ENCODE data around the gene KAT14.
"Not testable (repeated sequence)": the region's sequence is repeated elsewhere in the genome, so short reads cannot be mapped to it uniquely, and the experiment has no call there.

Gene KAT14

GRCh38 chr20:18094191-18094590 lies 43.5 kb upstream of the KAT14 start:
- H3K4me3 ChIP-seq (ENCODE audit: low read length) = no peak overlapping the region
- TF ChIP-seq CTCF (IDR thresholded peaks at IDR 0.05; ENCODE audit: insufficient read depth, low read depth, low read length, missing control alignments) = no peak
- DNase-seq (ENCODE audit: low read depth) = no peak

- H3K4me3 ChIP-seq (ENCODE audit: low read length); DNase-seq (ENCODE audit: low read depth): not testable (repeated sequence)
Measured at GRCh38 chr20:18100569-18100968, 37.1 kb upstream of the KAT14 start.

GRCh38 chr20:18101125-18101810 lies 36.4 kb upstream of the KAT14 start:
- no peak overlapping the region for H3K4me3 ChIP-seq (ENCODE audit: low read length)
- DNase-seq (ENCODE audit: low read depth) = no peak
- TF ChIP-seq CTCF (IDR thresholded peaks at IDR 0.05; ENCODE audit: insufficient read depth, low read depth, low read length, missing control alignments) = no peak

- no peak for TF ChIP-seq CTCF (IDR thresholded peaks at IDR 0.05; ENCODE audit: insufficient read depth, low read depth, low read length, missing control alignments)
- no peak for DNase-seq (ENCODE audit: low read depth)
- H3K4me3 ChIP-seq (ENCODE audit: low read length) = no peak overlapping the region
Measured at GRCh38 chr20:18103497-18103896, 34.2 kb upstream of the KAT14 start.

GRCh38 chr20:18108326-18108725 lies 29.3 kb upstream of the KAT14 start:
- no peak overlapping the region for H3K4me3 ChIP-seq (ENCODE audit: low read length)
- no peak for DNase-seq (ENCODE audit: low read depth)
- no peak for TF ChIP-seq CTCF (IDR thresholded peaks at IDR 0.05; ENCODE audit: insufficient read depth, low read depth, low read length, missing control alignments)

GRCh38 chr20:18128574-18128973 lies 9.1 kb upstream of the KAT14 start:
- DNase-seq (ENCODE audit: low read depth); H3K4me3 ChIP-seq (ENCODE audit: low read length): not testable (repeated sequence)

GRCh38 chr20:18132663-18133062 lies 5.0 kb upstream of the KAT14 start:
- DNase-seq (ENCODE audit: low read depth) = no peak
- no peak overlapping the region for H3K4me3 ChIP-seq (ENCODE audit: low read length)
- no peak for TF ChIP-seq CTCF (IDR thresholded peaks at IDR 0.05; ENCODE audit: insufficient read depth, low read depth, low read length, missing control alignments)

GRCh38 chr20:18133962-18134361 lies 3.7 kb upstream of the KAT14 start:
- DNase-seq (ENCODE audit: low read depth) = peak; percentile 54
- no peak for TF ChIP-seq CTCF (IDR thresholded peaks at IDR 0.05; ENCODE audit: insufficient read depth, low read depth, low read length, missing control alignments)
- H3K4me3 ChIP-seq (ENCODE audit: low read length) = no peak overlapping the region
